Ramos (cell line): ENCODE results near the gene PCYT2.

Experiments used
- in situ Hi-C: fragments of 300-500 bp; cut with MboI; formaldehyde crosslinking; loops from one replicate; pipeline ENCODE4 v1.14.3; 2022; ENCODE audit warnings: low sequenced_read_pairs; ENCODE audit not compliant: unreplicated experiment

The PCYT2 gene

GRCh38 chr17:81917565-81918332 lies 6.5 kb upstream of the PCYT2 start, which contains the start of gene SIRT7:
SIRT7 (minus strand) TSS chr17:81918176; CDS start chr17:81918131, 45 bp downstream.
- in situ Hi-C loops, result no loop called here

- in situ Hi-C loops, result no loop called here
These were observed 5.2 kb upstream of the PCYT2 start for GRCh38 chr17:81916234-81917001.

GRCh38 chr17:81915331-81915730 lies 4.1 kb upstream of the PCYT2 start:
- in situ Hi-C loops, result no loop called here

- in situ Hi-C loops, result no loop called here
These were observed 3.1 kb upstream of the PCYT2 start for GRCh38 chr17:81914103-81914850.

- in situ Hi-C loops, result no loop called here
These were observed 2.3 kb upstream of the PCYT2 start for GRCh38 chr17:81913394-81914102.

GRCh38 chr17:81912441-81913309 lies 1.5 kb upstream of the PCYT2 start:
- in situ Hi-C loops, result no loop called here

- in situ Hi-C loops, result no loop called here
These were observed 770 bp upstream of the PCYT2 start for GRCh38 chr17:81911969-81912368.

GRCh38 chr17:81910840-81911276 lies 341 bp downstream of the PCYT2 start:
- in situ Hi-C loops, result no loop called here

GRCh38 chr17:81909966-81910839 lies 996 bp downstream of the PCYT2 start:
- in situ Hi-C loops, result no loop called here

GRCh38 chr17:81909231-81909630 lies 2.0 kb downstream of the PCYT2 start:
- in situ Hi-C loops, result no loop called here

GRCh38 chr17:81908793-81909192 lies 2.4 kb downstream of the PCYT2 start:
- in situ Hi-C loops, result no loop called here

- in situ Hi-C loops, result no loop called here
These were observed 3.7 kb downstream of the PCYT2 start for GRCh38 chr17:81907219-81908145.

GRCh38 chr17:81906476-81907218 lies 4.6 kb downstream of the PCYT2 start:
- in situ Hi-C loops, result no loop called here

- in situ Hi-C loops, result no loop called here
These were observed 5.2 kb downstream of the PCYT2 start for GRCh38 chr17:81905993-81906392.

- in situ Hi-C loops, result no loop called here
These were observed 5.7 kb downstream of the PCYT2 start for GRCh38 chr17:81905424-81905875.

GRCh38 chr17:81904600-81905423 lies 6.4 kb downstream of the PCYT2 start:
- in situ Hi-C loops, result no loop called here
